ENCODE data around the gene CYP2F1. TPM values are rescaled to one million over a fixed set of nuclear protein-coding genes. Genes with fewer than 3 reads are reported as not detected.
"Not testable (repeated sequence)": the region's sequence is repeated elsewhere in the genome, so short reads cannot be mapped to it uniquely, and the experiment has no call there.

Gene CYP2F1, protein sequence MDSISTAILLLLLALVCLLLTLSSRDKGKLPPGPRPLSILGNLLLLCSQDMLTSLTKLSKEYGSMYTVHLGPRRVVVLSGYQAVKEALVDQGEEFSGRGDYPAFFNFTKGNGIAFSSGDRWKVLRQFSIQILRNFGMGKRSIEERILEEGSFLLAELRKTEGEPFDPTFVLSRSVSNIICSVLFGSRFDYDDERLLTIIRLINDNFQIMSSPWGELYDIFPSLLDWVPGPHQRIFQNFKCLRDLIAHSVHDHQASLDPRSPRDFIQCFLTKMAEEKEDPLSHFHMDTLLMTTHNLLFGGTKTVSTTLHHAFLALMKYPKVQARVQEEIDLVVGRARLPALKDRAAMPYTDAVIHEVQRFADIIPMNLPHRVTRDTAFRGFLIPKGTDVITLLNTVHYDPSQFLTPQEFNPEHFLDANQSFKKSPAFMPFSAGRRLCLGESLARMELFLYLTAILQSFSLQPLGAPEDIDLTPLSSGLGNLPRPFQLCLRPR
- not detected in 2 replicates for total RNA-seq

GRCh38 chr19:41114132-41114531, at the start of gene CYP2F1:
Gene CYP2F1 (plus strand): TSS chr19:41114432. CDS start chr19:41116189, 1,757 bp downstream.
- DNase-seq (ENCODE audit: extremely low read depth, low read depth, low spot score): no peak

GRCh38 chr19:41064974-41065569, 49.2 kb upstream of the CYP2F1 start:
- peak; percentile 5 for DNase-seq (ENCODE audit: extremely low read depth, low read depth, low spot score)

- DNase-seq (ENCODE audit: extremely low read depth, low read depth, low spot score): no peak
Measured at GRCh38 chr19:41076286-41076685, 37.9 kb upstream of the CYP2F1 start.

DNA sequence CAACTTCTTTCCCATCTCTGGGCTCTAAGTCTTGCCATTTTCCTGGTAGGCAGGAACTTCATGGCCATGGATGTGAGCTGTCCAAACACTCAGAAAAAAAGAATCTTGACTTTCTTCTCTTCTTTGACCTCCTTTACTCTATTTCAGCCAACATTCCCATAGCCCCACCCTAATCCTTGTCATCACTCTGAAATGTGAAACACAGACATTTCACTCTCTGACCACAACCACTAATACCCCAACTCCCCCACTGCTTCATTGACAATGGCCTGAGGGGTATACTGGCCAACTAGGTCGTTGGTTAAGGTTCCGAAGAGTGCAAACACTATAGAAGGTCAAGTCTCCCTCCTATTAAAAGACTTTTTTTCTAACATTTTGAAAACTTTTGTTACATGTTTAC, 30.7 kb upstream of the CYP2F1 start:
- no peak for DNase-seq (ENCODE audit: extremely low read depth, low read depth, low spot score)

DNA sequence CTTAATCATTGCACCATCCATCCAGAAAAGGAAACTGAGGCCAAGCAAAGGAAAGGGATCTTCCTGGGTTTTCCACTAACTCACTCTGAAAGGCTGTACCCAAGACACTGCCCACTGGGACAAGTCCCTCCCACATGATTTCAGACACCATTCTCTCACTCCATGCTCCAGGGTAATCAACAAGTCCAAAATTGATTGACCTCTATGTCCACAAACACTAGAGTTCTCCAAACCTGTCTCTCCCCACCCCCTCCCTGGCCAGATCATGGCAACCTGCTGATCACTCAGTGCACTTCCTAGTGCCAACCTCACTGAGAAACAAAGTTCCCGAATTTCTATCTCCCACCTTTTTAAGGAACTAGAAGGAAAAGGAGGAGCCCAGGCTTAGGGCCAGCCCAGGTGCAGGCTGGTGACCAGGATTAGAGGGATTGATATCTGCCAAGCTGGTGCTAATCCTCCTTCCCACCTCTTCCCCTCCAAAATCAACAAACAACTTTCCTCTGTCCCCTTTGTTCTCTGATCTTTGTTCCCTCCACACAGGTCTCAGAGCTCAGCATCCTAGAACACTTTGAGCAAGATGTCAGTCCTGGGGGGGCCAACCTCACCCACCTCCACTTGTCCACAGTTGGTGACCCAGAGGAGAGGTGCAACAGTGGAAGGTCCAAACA, 28.4 kb upstream of the CYP2F1 start:
- DNase-seq (ENCODE audit: extremely low read depth, low read depth, low spot score): no peak

GRCh38 chr19:41088151-41088550, 26.1 kb upstream of the CYP2F1 start, which contains the start of gene CYP2A13:
Gene CYP2A13 (plus strand): TSS chr19:41088451. CDS start chr19:41088472, 21 bp downstream.
- DNase-seq (ENCODE audit: extremely low read depth, low read depth, low spot score): no peak

DNA sequence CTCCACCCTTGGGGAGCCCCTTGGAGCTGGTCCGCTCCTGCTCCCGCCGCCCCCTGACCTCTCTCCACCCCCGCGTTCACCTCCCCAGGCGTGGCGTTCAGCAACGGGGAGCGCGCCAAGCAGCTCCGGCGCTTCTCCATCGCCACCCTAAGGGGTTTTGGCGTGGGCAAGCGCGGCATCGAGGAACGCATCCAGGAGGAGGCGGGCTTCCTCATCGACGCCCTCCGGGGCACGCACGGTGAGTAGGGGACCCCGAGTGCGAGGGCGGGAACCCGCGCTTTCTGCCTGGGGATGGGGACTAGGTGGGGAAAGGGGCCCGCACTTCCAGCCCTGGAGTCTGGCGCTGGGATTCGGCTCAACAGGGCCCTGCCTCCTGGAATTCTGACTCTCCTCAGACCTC, 24.3 kb upstream of the CYP2F1 start:
- no peak for DNase-seq (ENCODE audit: extremely low read depth, low read depth, low spot score)

GRCh38 chr19:41095703-41096102, 18.5 kb upstream of the CYP2F1 start:
- no peak for DNase-seq (ENCODE audit: extremely low read depth, low read depth, low spot score)

- DNase-seq (ENCODE audit: extremely low read depth, low read depth, low spot score): no peak
Measured at GRCh38 chr19:41096353-41096752, 17.9 kb upstream of the CYP2F1 start.

DNA sequence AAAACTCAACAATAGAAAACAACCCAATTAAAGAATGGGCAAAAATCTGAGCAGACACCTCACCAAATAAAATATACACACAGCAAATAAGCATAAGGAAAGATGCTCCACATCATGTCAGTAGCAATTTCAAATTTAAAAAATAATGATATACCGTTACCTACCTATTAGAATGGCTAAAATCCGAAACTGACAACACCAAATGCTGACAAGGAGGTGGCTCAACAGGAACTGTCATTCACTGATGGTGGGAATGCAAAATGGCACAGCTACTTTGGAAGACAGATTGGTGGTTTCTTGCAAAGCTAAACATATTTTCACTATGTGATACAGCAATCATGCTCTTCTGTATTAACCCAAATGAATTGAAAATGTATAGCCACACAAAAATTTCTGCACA, 16.9 kb upstream of the CYP2F1 start:
- DNase-seq (ENCODE audit: extremely low read depth, low read depth, low spot score): no peak

DNA sequence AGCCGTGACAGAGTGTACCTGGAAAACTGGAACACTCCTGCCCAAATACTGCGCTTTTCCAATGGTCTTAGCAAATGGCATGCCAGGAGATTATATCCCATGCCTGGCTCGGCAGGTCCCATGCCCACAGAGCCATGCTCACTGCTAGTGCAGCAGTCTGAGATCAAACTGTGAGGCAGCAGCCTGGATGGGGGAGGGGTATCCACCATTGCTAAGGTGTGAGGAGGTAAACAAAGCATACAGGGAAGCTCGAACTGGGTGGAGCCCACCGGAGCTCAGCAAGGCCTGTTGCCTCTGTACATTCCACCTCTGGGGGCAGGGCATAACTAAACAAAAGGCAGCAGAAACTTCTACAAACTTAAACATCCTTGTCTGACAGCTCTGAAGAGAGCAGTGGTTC, 15.5 kb upstream of the CYP2F1 start:
- no peak for DNase-seq (ENCODE audit: extremely low read depth, low read depth, low spot score)

GRCh38 chr19:41102210-41102609, 12.0 kb upstream of the CYP2F1 start:
- DNase-seq (ENCODE audit: extremely low read depth, low read depth, low spot score): not testable (repeated sequence)

- DNase-seq (ENCODE audit: extremely low read depth, low read depth, low spot score): no peak
Measured at GRCh38 chr19:41106177-41106576, 8.1 kb upstream of the CYP2F1 start.

GRCh38 chr19:41111296-41111695, 2.9 kb upstream of the CYP2F1 start:
- DNase-seq (ENCODE audit: extremely low read depth, low read depth, low spot score): no peak

DNA sequence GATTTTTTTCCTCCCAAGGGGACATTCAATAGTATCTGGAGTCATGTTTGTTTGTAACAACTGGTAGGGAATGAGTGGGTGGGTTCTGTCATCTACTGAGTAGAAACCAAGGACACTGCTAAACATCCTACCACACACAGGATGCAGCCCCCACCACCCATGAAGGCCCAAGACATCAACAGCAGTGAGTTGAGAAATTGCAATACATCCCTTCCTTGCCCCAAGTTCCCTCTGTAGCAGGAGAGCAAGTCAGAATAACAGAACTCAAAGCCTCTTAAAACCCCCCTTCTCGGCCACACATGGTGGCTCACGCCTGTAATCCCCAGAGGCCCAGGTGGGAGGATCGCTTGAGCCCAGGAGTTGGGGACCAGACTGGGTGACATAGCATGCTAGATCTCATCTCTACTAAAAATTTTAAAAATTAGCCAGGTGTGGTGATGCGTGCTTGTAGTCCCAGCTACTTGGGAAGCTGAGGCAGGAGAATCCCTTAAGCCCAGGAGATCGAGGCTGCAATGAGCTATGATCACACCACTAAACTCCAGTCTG, 2.4 kb upstream of the CYP2F1 start:
- no peak for DNase-seq (ENCODE audit: extremely low read depth, low read depth, low spot score)

GRCh38 chr19:41112728-41113290, 1.4 kb upstream of the CYP2F1 start:
- no peak for DNase-seq (ENCODE audit: extremely low read depth, low read depth, low spot score)

GRCh38 chr19:41116261-41116660, 2.0 kb downstream of the CYP2F1 start:
- DNase-seq (ENCODE audit: extremely low read depth, low read depth, low spot score): no peak

DNA sequence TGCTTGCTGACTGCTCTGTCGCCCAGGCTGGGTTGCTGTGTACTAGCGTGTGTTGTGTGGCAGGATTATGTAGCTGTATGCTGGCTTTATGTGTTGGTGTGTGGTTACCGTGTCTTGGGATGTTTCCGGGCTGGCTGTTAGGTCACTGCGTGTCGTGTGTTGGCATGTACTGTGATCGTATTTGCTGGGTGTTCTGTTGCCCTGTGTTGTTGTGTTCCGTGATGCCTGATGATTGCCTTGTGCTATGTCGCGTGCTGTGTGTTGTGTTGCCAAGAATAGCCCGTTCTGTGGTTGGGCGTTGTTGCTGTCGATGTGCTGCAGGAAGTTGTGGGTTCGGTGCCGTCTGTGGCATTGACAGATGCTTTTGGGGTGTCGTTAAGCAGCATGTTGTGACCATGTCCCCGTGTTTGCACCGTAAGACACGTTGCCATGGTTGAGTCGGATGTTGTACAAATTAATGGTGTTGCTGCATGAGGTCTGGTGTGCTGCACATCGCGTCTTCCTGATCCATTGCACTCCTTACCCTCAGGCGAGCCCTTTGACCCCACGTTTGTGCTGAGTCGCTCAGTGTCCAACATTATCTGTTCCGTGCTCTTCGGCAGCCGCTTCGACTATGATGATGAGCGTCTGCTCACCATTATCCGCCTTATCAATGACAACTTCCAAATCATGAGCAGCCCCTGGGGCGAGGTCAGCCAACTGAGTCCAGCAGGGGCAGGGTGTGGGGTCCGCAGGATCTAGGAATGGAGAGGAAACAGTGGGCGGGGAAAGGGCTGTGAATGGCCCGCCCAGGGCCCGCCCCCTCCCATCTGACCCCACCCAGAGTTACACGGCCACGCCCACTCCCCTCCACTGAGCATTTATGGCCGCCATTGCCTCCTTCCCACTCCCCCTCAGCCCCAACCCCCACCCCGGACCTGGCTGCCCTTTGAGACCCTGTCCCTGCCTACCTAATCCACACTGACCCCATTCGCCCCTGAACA, 7.0 kb downstream of the CYP2F1 start:
- not testable (repeated sequence) for DNase-seq (ENCODE audit: extremely low read depth, low read depth, low spot score)

DNA sequence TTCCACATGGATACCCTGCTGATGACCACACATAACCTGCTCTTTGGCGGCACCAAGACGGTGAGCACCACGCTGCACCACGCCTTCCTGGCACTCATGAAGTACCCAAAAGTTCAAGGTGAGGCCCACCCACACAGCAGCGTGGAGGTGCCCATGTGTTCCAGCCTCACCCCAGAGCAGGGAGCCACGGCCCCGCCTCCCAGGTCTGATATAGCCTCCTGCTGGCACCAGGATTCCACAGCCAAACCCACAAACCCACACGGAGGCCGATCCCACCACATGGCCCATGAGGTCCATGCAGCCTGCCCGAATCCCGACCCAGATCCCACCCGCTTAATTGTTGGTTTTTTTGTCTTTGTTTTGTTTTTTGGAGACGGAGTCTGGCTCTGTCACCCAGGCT, 8.6 kb downstream of the CYP2F1 start:
- DNase-seq (ENCODE audit: extremely low read depth, low read depth, low spot score): not testable (repeated sequence)

Data from glomerular endothelial cell (primary cell).